ENCODE results near the gene RACGAP1. TPM values are rescaled to one million over a fixed set of nuclear protein-coding genes. Genes with fewer than 3 reads are reported as not detected.

Gene RACGAP1
- total and polyA plus RNA-seq, 2 experiments from 2014 or later, result 19.0 to 52.8 TPM

DNA sequence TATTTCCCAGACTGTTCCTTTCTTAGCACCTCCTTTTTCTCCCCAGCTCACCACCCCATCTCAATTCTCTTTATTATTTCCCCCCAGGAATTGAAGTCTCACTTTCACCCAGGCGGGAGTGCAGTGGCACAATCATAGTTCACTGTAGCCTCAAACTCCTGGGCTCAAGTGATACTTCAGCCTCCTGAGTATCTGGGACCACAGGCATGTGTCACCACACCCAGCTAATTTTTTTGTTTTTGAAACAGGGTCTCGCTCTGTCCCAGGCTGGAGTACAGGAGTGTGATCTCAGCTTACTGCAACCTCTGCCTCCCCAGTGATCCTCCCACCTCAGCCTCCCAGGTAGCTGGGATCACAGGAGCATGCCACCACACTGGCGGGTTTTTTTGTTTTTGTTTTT lies 11.0 kb downstream of the RACGAP1 start (continued):
- TF ChIP-seq, protein P1, sequence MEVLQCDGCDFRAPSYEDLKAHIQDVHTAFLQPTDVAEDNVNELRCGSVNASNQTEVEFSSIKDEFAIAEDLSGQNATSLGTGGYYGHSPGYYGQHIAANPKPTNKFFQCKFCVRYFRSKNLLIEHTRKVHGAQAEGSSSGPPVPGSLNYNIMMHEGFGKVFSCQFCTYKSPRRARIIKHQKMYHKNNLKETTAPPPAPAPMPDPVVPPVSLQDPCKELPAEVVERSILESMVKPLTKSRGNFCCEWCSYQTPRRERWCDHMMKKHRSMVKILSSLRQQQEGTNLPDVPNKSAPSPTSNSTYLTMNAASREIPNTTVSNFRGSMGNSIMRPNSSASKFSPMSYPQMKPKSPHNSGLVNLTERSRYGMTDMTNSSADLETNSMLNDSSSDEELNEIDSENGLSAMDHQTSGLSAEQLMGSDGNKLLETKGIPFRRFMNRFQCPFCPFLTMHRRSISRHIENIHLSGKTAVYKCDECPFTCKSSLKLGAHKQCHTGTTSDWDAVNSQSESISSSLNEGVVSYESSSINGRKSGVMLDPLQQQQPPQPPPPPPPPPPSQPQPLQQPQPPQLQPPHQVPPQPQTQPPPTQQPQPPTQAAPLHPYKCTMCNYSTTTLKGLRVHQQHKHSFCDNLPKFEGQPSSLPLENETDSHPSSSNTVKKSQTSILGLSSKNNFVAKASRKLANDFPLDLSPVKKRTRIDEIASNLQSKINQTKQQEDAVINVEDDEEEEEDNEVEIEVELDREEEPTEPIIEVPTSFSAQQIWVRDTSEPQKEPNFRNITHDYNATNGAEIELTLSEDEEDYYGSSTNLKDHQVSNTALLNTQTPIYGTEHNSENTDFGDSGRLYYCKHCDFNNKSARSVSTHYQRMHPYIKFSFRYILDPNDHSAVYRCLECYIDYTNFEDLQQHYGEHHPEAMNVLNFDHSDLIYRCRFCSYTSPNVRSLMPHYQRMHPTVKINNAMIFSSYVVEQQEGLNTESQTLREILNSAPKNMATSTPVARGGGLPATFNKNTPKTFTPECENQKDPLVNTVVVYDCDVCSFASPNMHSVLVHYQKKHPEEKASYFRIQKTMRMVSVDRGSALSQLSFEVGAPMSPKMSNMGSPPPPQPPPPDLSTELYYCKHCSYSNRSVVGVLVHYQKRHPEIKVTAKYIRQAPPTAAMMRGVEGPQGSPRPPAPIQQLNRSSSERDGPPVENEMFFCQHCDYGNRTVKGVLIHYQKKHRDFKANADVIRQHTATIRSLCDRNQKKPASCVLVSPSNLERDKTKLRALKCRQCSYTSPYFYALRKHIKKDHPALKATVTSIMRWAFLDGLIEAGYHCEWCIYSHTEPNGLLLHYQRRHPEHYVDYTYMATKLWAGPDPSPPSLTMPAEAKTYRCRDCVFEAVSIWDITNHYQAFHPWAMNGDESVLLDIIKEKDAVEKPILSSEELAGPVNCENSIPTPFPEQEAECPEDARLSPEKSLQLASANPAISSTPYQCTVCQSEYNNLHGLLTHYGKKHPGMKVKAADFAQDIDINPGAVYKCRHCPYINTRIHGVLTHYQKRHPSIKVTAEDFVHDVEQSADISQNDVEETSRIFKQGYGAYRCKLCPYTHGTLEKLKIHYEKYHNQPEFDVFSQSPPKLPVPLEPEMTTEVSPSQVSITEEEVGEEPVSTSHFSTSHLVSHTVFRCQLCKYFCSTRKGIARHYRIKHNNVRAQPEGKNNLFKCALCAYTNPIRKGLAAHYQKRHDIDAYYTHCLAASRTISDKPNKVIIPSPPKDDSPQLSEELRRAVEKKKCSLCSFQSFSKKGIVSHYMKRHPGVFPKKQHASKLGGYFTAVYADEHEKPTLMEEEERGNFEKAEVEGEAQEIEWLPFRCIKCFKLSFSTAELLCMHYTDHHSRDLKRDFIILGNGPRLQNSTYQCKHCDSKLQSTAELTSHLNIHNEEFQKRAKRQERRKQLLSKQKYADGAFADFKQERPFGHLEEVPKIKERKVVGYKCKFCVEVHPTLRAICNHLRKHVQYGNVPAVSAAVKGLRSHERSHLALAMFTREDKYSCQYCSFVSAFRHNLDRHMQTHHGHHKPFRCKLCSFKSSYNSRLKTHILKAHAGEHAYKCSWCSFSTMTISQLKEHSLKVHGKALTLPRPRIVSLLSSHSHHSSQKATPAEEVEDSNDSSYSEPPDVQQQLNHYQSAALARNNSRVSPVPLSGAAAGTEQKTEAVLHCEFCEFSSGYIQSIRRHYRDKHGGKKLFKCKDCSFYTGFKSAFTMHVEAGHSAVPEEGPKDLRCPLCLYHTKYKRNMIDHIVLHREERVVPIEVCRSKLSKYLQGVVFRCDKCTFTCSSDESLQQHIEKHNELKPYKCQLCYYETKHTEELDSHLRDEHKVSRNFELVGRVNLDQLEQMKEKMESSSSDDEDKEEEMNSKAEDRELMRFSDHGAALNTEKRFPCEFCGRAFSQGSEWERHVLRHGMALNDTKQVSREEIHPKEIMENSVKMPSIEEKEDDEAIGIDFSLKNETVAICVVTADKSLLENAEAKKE (CRISPR knock-in tag; IDR thresholded peaks at IDR 0.05), result no peak
- TF ChIP-seq, protein P2, sequence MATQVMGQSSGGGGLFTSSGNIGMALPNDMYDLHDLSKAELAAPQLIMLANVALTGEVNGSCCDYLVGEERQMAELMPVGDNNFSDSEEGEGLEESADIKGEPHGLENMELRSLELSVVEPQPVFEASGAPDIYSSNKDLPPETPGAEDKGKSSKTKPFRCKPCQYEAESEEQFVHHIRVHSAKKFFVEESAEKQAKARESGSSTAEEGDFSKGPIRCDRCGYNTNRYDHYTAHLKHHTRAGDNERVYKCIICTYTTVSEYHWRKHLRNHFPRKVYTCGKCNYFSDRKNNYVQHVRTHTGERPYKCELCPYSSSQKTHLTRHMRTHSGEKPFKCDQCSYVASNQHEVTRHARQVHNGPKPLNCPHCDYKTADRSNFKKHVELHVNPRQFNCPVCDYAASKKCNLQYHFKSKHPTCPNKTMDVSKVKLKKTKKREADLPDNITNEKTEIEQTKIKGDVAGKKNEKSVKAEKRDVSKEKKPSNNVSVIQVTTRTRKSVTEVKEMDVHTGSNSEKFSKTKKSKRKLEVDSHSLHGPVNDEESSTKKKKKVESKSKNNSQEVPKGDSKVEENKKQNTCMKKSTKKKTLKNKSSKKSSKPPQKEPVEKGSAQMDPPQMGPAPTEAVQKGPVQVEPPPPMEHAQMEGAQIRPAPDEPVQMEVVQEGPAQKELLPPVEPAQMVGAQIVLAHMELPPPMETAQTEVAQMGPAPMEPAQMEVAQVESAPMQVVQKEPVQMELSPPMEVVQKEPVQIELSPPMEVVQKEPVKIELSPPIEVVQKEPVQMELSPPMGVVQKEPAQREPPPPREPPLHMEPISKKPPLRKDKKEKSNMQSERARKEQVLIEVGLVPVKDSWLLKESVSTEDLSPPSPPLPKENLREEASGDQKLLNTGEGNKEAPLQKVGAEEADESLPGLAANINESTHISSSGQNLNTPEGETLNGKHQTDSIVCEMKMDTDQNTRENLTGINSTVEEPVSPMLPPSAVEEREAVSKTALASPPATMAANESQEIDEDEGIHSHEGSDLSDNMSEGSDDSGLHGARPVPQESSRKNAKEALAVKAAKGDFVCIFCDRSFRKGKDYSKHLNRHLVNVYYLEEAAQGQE (IDR thresholded peaks at IDR 0.05; ENCODE audit: unreplicated experiment), result no peak

DNA sequence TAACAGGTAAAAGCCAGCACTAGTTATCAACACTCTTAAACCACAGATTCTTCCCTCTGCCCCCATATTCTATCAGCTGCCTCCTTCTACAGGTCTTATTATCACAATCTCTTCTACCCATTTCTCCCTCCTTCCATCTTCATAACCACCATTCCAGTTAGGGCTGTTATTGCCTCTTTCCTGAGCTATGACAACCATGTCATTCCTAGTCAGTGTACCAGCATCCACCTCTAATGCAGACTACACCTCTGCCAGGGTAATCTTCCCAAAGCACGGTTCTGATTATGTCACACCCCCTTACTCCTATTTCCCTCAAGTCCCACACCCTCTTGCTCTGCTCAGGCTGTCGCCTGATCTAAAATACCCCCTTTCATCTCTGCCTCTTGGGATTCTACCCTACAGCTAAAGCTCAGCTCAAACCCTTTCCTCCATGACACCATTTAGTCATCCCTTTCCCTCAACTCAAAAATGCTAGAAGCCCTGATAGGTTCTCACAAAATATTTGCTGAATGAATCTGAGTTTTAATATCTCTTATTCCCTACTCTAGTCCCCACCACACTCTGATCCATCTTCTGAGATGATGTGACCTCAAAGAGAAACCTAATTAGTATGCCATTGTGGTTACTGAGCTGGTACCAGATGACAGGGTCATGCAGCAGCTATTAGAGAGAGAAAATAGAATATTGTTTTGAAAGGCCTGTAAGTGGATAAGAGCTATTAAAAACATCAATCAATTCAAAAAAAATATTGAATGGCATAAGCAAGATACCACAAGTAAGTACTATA lies 11.7 kb downstream of the RACGAP1 start:
- Histone ChIP-seq H2AFZ (no peak overlapping the region), H3K9me2 (ENCODE audit: insufficient read depth) (no peaks in the 10 kb centered on the region), H3K4me3 (no peak overlapping the region), H3K4me1 (ENCODE audit: insufficient read depth) (peaks cover 2% of the 10 kb centered on the region; the same call in 1 of the 2 replicates), H4K20me1 (replicated peaks; ENCODE audit: insufficient read depth) (no peaks in the 10 kb centered on the region; the same call in 1 of the 2 replicates), H3K27me3 (ENCODE audit: insufficient read depth) (no peaks in the 10 kb centered on the region), H3K27ac (ENCODE audit: low read depth) (no peak overlapping the region), H3K36me3 (ENCODE audit: insufficient read depth) (peaks cover 10% of the 10 kb centered on the region; the same call in 1 of the 2 replicates), H3K4me2 (no peak overlapping the region), H3K79me2 (replicated peaks; ENCODE audit: insufficient read depth) (peaks cover 32% of the 10 kb centered on the region), H3F3A (replicated peaks; ENCODE audit: low read depth) (no peaks in the 10 kb centered on the region)
- Mint-ChIP-seq H3K9me3 (no peaks in the 10 kb centered on the region), H3K4me3 (no peak overlapping the region), H3K27ac (no peak overlapping the region), H3K36me3 (ENCODE audit: low read depth) (peaks cover 30% of the 10 kb centered on the region), H3K27me3 (ENCODE audit: insufficient read depth, low read depth, poor library complexity) (peaks cover 5% of the 10 kb centered on the region), H3K4me1 (peaks cover 5% of the 10 kb centered on the region; the same call in 2 of the 3 replicates)
- ATAC-seq, result no peak
- no peak for DNase-seq (ENCODE audit: low spot score)
- no peak for TF ChIP-seq NANOG (IDR thresholded peaks at IDR 0.05; ENCODE audit: borderline replicate concordance)
- TF ChIP-seq, protein P2 (IDR thresholded peaks at IDR 0.05; ENCODE audit: unreplicated experiment), result no peak
- TF ChIP-seq, protein P3, sequence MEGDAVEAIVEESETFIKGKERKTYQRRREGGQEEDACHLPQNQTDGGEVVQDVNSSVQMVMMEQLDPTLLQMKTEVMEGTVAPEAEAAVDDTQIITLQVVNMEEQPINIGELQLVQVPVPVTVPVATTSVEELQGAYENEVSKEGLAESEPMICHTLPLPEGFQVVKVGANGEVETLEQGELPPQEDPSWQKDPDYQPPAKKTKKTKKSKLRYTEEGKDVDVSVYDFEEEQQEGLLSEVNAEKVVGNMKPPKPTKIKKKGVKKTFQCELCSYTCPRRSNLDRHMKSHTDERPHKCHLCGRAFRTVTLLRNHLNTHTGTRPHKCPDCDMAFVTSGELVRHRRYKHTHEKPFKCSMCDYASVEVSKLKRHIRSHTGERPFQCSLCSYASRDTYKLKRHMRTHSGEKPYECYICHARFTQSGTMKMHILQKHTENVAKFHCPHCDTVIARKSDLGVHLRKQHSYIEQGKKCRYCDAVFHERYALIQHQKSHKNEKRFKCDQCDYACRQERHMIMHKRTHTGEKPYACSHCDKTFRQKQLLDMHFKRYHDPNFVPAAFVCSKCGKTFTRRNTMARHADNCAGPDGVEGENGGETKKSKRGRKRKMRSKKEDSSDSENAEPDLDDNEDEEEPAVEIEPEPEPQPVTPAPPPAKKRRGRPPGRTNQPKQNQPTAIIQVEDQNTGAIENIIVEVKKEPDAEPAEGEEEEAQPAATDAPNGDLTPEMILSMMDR (conservative IDR thresholded peaks at IDR 0.05; ENCODE audit: low read depth in 2 of 2), result no peak
- no peak for TF ChIP-seq JUNB (IDR thresholded peaks at IDR 0.05; ENCODE audit: unreplicated experiment)

All from GM23338 (cell line).